ENCODE data around the gene IQCE. TPM values are rescaled to one million over a fixed set of nuclear protein-coding genes. Genes with fewer than 3 reads are reported as not detected.
A peak's percentile ranks its signal among the peaks of the same experiment; 100 is the strongest.

The IQCE gene
- total and polyA plus RNA-seq, 11 donors = 5.0 to 14.1 (median 10.3) TPM

- H3K27me3 ChIP-seq = no peaks in the 10 kb centered on the region
- TF ChIP-seq, protein P1, sequence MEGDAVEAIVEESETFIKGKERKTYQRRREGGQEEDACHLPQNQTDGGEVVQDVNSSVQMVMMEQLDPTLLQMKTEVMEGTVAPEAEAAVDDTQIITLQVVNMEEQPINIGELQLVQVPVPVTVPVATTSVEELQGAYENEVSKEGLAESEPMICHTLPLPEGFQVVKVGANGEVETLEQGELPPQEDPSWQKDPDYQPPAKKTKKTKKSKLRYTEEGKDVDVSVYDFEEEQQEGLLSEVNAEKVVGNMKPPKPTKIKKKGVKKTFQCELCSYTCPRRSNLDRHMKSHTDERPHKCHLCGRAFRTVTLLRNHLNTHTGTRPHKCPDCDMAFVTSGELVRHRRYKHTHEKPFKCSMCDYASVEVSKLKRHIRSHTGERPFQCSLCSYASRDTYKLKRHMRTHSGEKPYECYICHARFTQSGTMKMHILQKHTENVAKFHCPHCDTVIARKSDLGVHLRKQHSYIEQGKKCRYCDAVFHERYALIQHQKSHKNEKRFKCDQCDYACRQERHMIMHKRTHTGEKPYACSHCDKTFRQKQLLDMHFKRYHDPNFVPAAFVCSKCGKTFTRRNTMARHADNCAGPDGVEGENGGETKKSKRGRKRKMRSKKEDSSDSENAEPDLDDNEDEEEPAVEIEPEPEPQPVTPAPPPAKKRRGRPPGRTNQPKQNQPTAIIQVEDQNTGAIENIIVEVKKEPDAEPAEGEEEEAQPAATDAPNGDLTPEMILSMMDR (IDR thresholded peaks at IDR 0.05) = no peak
- no peak for TF ChIP-seq POLR2A (IDR thresholded peaks at IDR 0.05)
- DNase-seq = no peak
- WGBS, 4 donors = 95 to 99% (median 96%) methylated on average over 8 of the region's 8 CpGs
- H3K4me3 ChIP-seq = no peak overlapping the region
- H3K9me3 ChIP-seq = no peaks in the 10 kb centered on the region
- H3K27ac ChIP-seq = no peak overlapping the region
- ATAC-seq = no peak
- intact Hi-C loops (cut with DNase I) = loop anchor here in 2 of 10 donors (5.0 to 10.0 kb wide), 2 partner anchors 34 to 67 kb away; partner anchors contain the start of gene LFNG (in 1 of the 2)
- peaks cover 0 to 65% (median 36%) of the 10 kb centered on the region in 9 donors for H3K36me3 ChIP-seq
- peaks cover 0 to 34% (median 17%) of the 10 kb centered on the region in 12 donors for H3K4me1 ChIP-seq
Observed at GRCh38 chr7:2551418-2551817, 7.4 kb upstream of the IQCE start.

DNA sequence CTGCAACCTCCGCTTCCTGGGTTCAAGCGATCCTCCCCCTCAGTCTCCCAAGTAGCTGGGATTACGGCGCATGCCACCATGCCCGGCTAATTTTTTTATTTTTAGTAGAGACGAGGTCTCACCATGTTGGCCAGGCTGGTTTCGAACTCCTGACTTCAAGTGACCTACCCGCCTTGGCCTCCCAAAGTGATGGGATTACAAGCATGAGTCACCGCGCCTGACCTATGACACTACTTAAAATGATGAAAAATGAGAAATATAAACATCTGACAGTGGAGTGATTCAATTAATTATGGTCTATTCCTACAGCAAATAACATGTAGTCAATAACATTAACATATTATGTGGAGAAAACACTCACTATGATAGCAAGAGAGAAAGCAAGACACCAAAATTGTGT is 5.7 kb upstream of the IQCE start:
- DNase-seq (no peak), ATAC-seq (no peak)
- Histone ChIP-seq H3K27ac (no peak overlapping the region), H3K4me3 (no peak overlapping the region), H3K27me3 (no peaks in the 10 kb centered on the region), H3K4me1 (peaks cover 0 to 40% (median 21%) of the 10 kb centered on the region in 12 donors), H3K36me3 (peaks cover 0 to 48% (median 19%) of the 10 kb centered on the region in 9 donors), H3K9me3 (no peaks in the 10 kb centered on the region)
- intact Hi-C loops (cut with DNase I) = loop anchor here in 2 of 10 donors (5.0 to 10.0 kb wide), 2 partner anchors 36 to 68 kb away; partner anchors contain the start of gene LFNG (in 1 of the 2)
- TF ChIP-seq POLR2A (IDR thresholded peaks at IDR 0.05) = no peak
- TF ChIP-seq, protein P1 (IDR thresholded peaks at IDR 0.05) = no peak
- WGBS, 4 donors = 95 to 97% (median 96%) methylated on average over 10 of the region's 10 CpGs

DNA sequence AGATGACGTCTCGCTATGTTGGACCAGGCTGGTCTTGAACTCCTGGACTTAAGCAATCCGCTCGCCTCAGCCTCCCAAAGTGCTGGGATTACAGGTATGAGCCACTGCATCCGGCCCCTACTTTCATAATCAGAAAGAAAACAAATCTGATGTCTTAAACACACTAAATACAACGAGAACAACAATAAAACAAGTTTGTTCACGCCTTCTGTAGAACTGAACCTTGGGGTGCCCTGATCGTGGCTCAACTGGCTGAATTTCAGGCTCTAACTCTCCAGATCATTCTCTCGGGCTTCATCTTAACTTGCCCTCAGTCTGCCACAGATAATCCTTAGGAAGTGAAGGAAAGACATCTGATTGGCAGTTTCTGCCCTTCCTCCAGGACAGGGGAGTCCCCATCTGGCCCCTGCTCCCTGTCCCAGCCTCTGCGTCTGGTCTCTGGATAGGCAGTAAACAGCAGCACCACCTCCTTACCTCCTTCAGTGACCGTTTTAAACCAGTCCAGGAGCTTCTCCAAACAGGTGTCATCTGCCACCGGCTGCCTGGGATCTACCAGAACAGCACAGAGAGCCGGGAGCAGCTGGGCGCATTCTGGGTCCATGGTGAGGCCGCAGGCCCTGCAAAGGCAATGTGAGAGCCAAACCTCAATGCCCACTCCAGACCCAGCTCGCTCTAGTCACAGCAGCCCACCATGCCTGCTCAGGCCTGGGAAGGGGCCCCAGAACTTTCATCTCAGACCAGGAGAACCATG is 4.8 kb upstream of the IQCE start:
- WGBS, 4 donors = 79 to 84% (median 82%) methylated on average over 12 to 16 of the region's 16 CpGs
- ATAC-seq (no peak), DNase-seq (no peak)
- Histone ChIP-seq H3K4me3 (peak overlapping the region in 11 of 12 donors; percentile 66 to 99 (median 90)), H3K27me3 (no peaks in the 10 kb centered on the region), H3K9me3 (no peaks in the 10 kb centered on the region), H3K27ac (peak overlapping the region in 2 of 12 donors; percentile 98 to 99), H3K4me1 (peaks cover 0 to 46% (median 26%) of the 10 kb centered on the region in 12 donors), H3K36me3 (peaks cover 0 to 39% (median 10%) of the 10 kb centered on the region in 9 donors)
- TF ChIP-seq, protein P1 (IDR thresholded peaks at IDR 0.05) = no peak
- TF ChIP-seq POLR2A (IDR thresholded peaks at IDR 0.05) = no peak
- intact Hi-C loops (cut with DNase I) = loop anchor here in 3 of 10 donors (2.0 to 10.0 kb wide), 3 partner anchors 31 to 69 kb away; partner anchors contain the start of gene LFNG (in 1 of the 3)

GRCh38 chr7:2554661-2555111 is 4.1 kb upstream of the IQCE start:
- no peaks in the 10 kb centered on the region for H3K9me3 ChIP-seq
- peaks cover 0 to 48% (median 26%) of the 10 kb centered on the region in 12 donors for H3K4me1 ChIP-seq
- peak overlapping the region in 11 of 12 donors; percentile 94 to 100 (median 99) for H3K27ac ChIP-seq

More at GRCh38 chr7:2554661-2555111, 4.1 kb upstream of the IQCE start:
- WGBS, 4 donors = 7 to 9% (median 7%) methylated on average over 10 to 12 of the region's 12 CpGs
- peaks cover 0 to 34% (median 4%) of the 10 kb centered on the region in 9 donors for H3K36me3 ChIP-seq
- DNase-seq (no peak), ATAC-seq (no peak)
- H3K27me3 ChIP-seq = no peaks in the 10 kb centered on the region
- peak overlapping the region; percentile 66 to 99 (median 88) for H3K4me3 ChIP-seq
- intact Hi-C loops (cut with DNase I) = loop anchor here in 5 of 10 donors (2.0 to 10.0 kb wide), 7 partner anchors 32 to 152 kb away; partner anchors contain the start of genes GRIFIN (in 2 of the 5), TTYH3 (in 2 of the 5), CHST12 (in 1 of the 5) and LFNG (in 1 of the 5)
- TF ChIP-seq POLR2A (IDR thresholded peaks at IDR 0.05) = no peak
- TF ChIP-seq, protein P1 (IDR thresholded peaks at IDR 0.05) = no peak
